HG03097 (cell line): ENCODE measurements around the gene TOR2A.

Experiments
- ATAC-seq: cut with Tn5 transposase; IDR thresholded peaks from one replicate; pipeline ENCODE4 v1.9.1; 2021; ENCODE audit not compliant: unreplicated experiment, low FRiP score

TOR2A gene

GRCh38 chr9:127700594-127701255, 34.4 kb downstream of the TOR2A start:
- ATAC-seq: no peak

GRCh38 chr9:127700140-127700539, 35.0 kb downstream of the TOR2A start:
- ATAC-seq: no peak

- ATAC-seq: peak; percentile 88
These were observed 36.0 kb downstream of the TOR2A start for GRCh38 chr9:127698985-127699670.

GRCh38 chr9:127698386-127698785, 36.7 kb downstream of the TOR2A start:
- no peak for ATAC-seq

- no peak for ATAC-seq
These were observed 37.5 kb downstream of the TOR2A start for GRCh38 chr9:127697575-127697974.

GRCh38 chr9:127694890-127695720, 40.0 kb downstream of the TOR2A start:
- no peak for ATAC-seq

GRCh38 chr9:127693697-127694096, 41.4 kb downstream of the TOR2A start:
- ATAC-seq: no peak

GRCh38 chr9:127693143-127693542, 42.0 kb downstream of the TOR2A start:
- ATAC-seq: no peak

GRCh38 chr9:127692071-127692470, 43.0 kb downstream of the TOR2A start:
- no peak for ATAC-seq

GRCh38 chr9:127690735-127691134, 44.4 kb downstream of the TOR2A start:
- no peak for ATAC-seq

GRCh38 chr9:127689329-127690000, 45.6 kb downstream of the TOR2A start:
- ATAC-seq: no peak

GRCh38 chr9:127686461-127687393, 48.4 kb downstream of the TOR2A start:
- no peak for ATAC-seq

GRCh38 chr9:127684576-127684975, 50.5 kb downstream of the TOR2A start:
- no peak for ATAC-seq

- no peak for ATAC-seq
These were observed 51.4 kb downstream of the TOR2A start for GRCh38 chr9:127683723-127684122.

GRCh38 chr9:127682351-127683136, 52.5 kb downstream of the TOR2A start:
- no peak for ATAC-seq
